Parathyroid adenoma (tissue), 2 donors: ENCODE measurements around the gene DACH1.

ENCODE experiments used
- H2AFZ ChIP-seq: fragments of 300-600 bp; sonication (generic); one replicate; pipeline ENCODE4 v1.7.0; 2017; ENCODE audit warnings: antibody characterized with exemption, mild to moderate bottlenecking
- H3K27ac ChIP-seq: fragments of 300-600 bp; sonication (generic); one replicate; pipeline ENCODE4 v1.7.0; 2017
- H3K27me3 ChIP-seq: fragments of 300-600 bp; sonication (generic); one replicate; pipeline ENCODE4 v1.7.0; 2017; ENCODE audit warnings: low read length; ENCODE audit not compliant: control insufficient read depth, insufficient read depth
- H3K36me3 ChIP-seq: fragments of 300-600 bp; sonication (generic); one replicate; pipeline ENCODE4 v1.7.0; 2017; ENCODE audit warnings: low read length; ENCODE audit not compliant: control insufficient read depth, insufficient read depth
- H3K4me1 ChIP-seq: fragments of 300-600 bp; sonication (generic); one replicate; pipeline ENCODE4 v1.7.0; 2017; ENCODE audit warnings: control low read depth
- H3K4me2 ChIP-seq: fragments of 300-600 bp; sonication (generic); one replicate; pipeline ENCODE4 v1.7.0; 2017; ENCODE audit warnings: low read length
- H3K4me3 ChIP-seq: fragments of 300-600 bp; sonication (generic); one replicate; pipeline ENCODE4 v1.7.0; 2017; ENCODE audit warnings: low read depth, low read length
- H3K79me2 ChIP-seq: fragments of 300-600 bp; sonication (generic); one replicate; pipeline ENCODE4 v1.7.0; 2017; ENCODE audit warnings: control low read depth
- H3K9ac ChIP-seq: fragments of 300-600 bp; sonication (generic); one replicate; pipeline ENCODE4 v1.7.0; 2017; ENCODE audit warnings: mild to moderate bottlenecking
- H3K9me3 ChIP-seq: fragments of 300-600 bp; sonication (generic); one replicate; pipeline ENCODE4 v1.7.0; 2017; ENCODE audit warnings: low read length; ENCODE audit not compliant: control insufficient read depth
- TF ChIP-seq, protein P1 (sequence below): fragments of 300-600 bp; sonication (generic); IDR thresholded peaks from one replicate; pipeline ENCODE4 v1.7.0; 2017; ENCODE audit warnings: antibody characterized with exemption, mild to moderate bottlenecking
- donor health status: primary hyperparathyroidism.

DACH1 gene

DNA sequence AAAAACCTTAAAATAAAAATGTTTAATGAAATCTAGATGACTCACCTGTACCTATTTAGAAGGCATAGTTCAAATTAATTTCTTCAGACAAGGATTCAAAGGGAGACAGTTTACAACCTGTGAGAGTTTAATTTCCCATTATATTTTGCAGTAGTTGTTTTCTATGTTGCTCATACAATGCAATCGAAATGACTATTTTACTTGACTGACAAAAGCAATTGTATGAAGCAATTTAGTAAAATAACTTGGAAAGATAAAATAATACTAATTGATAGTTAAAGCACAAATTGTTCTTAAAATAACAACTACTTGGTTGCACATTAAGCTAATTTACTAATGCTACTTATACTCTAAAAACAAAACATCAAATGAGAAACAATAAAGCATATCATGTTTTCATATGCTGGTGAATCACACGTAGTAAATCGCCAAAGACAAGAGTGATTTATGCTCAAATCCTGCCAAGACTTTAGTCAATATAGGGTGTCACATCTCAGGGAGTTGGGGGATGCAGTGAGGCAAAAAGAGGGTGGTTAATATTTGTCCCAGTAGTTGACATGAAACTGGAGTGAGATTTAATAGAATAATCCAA is 6.4 kb downstream of the DACH1 start:
- Histone ChIP-seq H3K79me2 (no peaks in the 10 kb centered on the region), H3K27me3 (no peaks in the 10 kb centered on the region), H3K4me1 (no peaks in the 10 kb centered on the region), H3K27ac (no peak overlapping the region), H3K9me3 (no peaks in the 10 kb centered on the region), H3K4me2 (no peak overlapping the region), H2AFZ (no peak overlapping the region), H3K36me3 (no peaks in the 10 kb centered on the region), H3K4me3 (no peak overlapping the region), H3K9ac (no peak overlapping the region)
- TF ChIP-seq, protein P1, sequence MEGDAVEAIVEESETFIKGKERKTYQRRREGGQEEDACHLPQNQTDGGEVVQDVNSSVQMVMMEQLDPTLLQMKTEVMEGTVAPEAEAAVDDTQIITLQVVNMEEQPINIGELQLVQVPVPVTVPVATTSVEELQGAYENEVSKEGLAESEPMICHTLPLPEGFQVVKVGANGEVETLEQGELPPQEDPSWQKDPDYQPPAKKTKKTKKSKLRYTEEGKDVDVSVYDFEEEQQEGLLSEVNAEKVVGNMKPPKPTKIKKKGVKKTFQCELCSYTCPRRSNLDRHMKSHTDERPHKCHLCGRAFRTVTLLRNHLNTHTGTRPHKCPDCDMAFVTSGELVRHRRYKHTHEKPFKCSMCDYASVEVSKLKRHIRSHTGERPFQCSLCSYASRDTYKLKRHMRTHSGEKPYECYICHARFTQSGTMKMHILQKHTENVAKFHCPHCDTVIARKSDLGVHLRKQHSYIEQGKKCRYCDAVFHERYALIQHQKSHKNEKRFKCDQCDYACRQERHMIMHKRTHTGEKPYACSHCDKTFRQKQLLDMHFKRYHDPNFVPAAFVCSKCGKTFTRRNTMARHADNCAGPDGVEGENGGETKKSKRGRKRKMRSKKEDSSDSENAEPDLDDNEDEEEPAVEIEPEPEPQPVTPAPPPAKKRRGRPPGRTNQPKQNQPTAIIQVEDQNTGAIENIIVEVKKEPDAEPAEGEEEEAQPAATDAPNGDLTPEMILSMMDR = no peak

- no peaks in the 10 kb centered on the region for H3K4me1 ChIP-seq
- H3K9me3 ChIP-seq = no peaks in the 10 kb centered on the region
- H3K79me2 ChIP-seq = no peaks in the 10 kb centered on the region
- H3K9ac ChIP-seq = no peak overlapping the region
- H3K4me2 ChIP-seq = no peak overlapping the region
- TF ChIP-seq, protein P1 = no peak
- H2AFZ ChIP-seq = no peak overlapping the region
- no peaks in the 10 kb centered on the region for H3K36me3 ChIP-seq
- H3K27me3 ChIP-seq = no peaks in the 10 kb centered on the region
- H3K4me3 ChIP-seq = no peak overlapping the region
- H3K27ac ChIP-seq = no peak overlapping the region
Measured at GRCh38 chr13:71858647-71859046, 8.4 kb downstream of the DACH1 start.

DNA sequence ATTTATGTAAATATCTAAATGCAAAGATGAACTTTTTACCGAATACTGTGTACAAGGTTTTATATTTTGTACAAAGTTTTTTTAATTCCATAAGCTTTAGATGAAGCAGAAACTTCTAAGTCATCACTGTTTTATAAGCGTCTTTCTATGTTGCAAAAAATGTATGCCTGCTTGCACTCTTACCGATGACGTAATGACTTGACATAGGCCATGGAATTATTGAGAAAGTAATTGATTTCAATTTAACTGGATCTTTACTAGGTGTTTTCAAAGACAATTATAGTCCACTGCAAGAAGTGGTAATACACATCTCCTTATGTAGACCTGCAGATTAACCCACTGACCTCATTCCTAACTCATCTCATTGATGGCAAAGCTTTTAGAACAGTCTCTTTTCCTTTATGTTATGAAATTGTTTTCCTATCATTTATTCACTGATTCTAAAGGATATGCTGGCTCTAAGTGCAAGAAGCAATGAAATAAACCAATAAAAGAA is 10.4 kb downstream of the DACH1 start:
- Histone ChIP-seq H3K27me3 (no peaks in the 10 kb centered on the region), H2AFZ (no peak overlapping the region), H3K4me3 (no peak overlapping the region), H3K36me3 (no peaks in the 10 kb centered on the region), H3K9me3 (no peaks in the 10 kb centered on the region), H3K27ac (no peak overlapping the region), H3K4me1 (no peaks in the 10 kb centered on the region), H3K79me2 (no peaks in the 10 kb centered on the region), H3K9ac (no peak overlapping the region), H3K4me2 (no peak overlapping the region)
- TF ChIP-seq, protein P1 = no peak

DNA sequence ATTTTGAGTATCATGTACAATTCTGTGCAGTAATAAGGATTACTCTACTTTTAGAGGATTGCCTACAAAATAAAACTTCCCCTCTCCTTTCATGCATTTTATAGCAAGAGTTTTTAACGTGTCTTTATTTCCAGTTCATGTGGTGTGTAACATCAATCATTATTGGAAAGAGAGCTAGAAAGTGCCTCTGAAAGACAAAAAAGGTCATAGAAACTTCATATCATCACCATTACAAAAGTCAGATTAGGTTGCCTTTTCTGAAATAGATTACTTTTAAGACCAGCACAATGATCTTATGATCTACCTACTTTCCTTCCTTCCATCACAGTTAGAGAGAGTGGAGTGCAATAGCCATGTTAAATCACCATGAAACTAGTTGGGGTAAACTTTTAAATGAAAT is 12.6 kb downstream of the DACH1 start:
- TF ChIP-seq, protein P1 = no peak
- no peaks in the 10 kb centered on the region for H3K9me3 ChIP-seq
- H3K27ac ChIP-seq = no peak overlapping the region
- H3K36me3 ChIP-seq = no peaks in the 10 kb centered on the region
- H3K4me3 ChIP-seq = no peak overlapping the region
- no peak overlapping the region for H2AFZ ChIP-seq
- H3K27me3 ChIP-seq = no peaks in the 10 kb centered on the region
- no peak overlapping the region for H3K4me2 ChIP-seq
- H3K79me2 ChIP-seq = no peaks in the 10 kb centered on the region
- H3K4me1 ChIP-seq = no peaks in the 10 kb centered on the region
- H3K9ac ChIP-seq = no peak overlapping the region

GRCh38 chr13:71853725-71854124 is 13.3 kb downstream of the DACH1 start:
- Histone ChIP-seq H3K9ac (no peak overlapping the region), H3K4me3 (no peak overlapping the region), H3K27ac (no peak overlapping the region), H3K4me1 (no peaks in the 10 kb centered on the region), H3K4me2 (no peak overlapping the region), H3K79me2 (no peaks in the 10 kb centered on the region), H3K36me3 (no peaks in the 10 kb centered on the region), H3K9me3 (no peaks in the 10 kb centered on the region), H3K27me3 (no peaks in the 10 kb centered on the region), H2AFZ (no peak overlapping the region)
- TF ChIP-seq, protein P1 = no peak
